GM12891 (cell line): ENCODE measurements around the gene C1GALT1C1. TPM values are rescaled to one million over a fixed set of nuclear protein-coding genes. Genes with fewer than 3 reads are reported as not detected.
"Not testable (repeated sequence)": the region's sequence is repeated elsewhere in the genome, so short reads cannot be mapped to it uniquely, and the experiment has no call there.

Experiments used
- DNase-seq: peaks from one replicate; pipeline ENCODE4 v3.0.0; 2011; ENCODE audit warnings: low spot score; ENCODE audit not compliant: insufficient read length
- FAIRE-seq: peaks from 2 replicates; lab custom pipeline; 2011; peaks lifted over from hg19 to GRCh38; lab: Jason Lieb, UNC
- PAX5 ChIP-seq: IDR thresholded peaks from 2 replicates; pipeline ENCODE4 v1.6.1; 2011; ENCODE audit warnings: low read length, moderate library complexity, mild to moderate bottlenecking; ENCODE audit not compliant: insufficient read depth, severe bottlenecking
- POLR2A ChIP-seq: IDR thresholded peaks from 2 replicates; pipeline ENCODE4 v1.6.1; 2011; ENCODE audit warnings: low read depth, low read length, control low read depth
- POLR2AphosphoS5 ChIP-seq: IDR thresholded peaks from 2 replicates; pipeline ENCODE4 v1.6.1; 2011; ENCODE audit warnings: low read depth, low read length, control low read depth
- POU2F2 ChIP-seq: IDR thresholded peaks from 2 replicates; pipeline ENCODE4 v1.6.1; 2011; ENCODE audit warnings: low read depth, mild to moderate bottlenecking, control low read depth, low read length, moderate library complexity
- SPI1 ChIP-seq: IDR thresholded peaks from 2 replicates; pipeline ENCODE4 v1.6.1; 2011; ENCODE audit warnings: low read depth, low read length, control low read depth
- TAF1 ChIP-seq: IDR thresholded peaks from 2 replicates; pipeline ENCODE4 v1.6.1; 2011; ENCODE audit warnings: low read depth, low read length, control low read depth
- polyA plus RNA-seq: library from polyadenylated mRNA; unstranded; fragments of >200 nt; gene quantifications from one replicate; pipeline ENCODE4 v1.2.1, GENCODE V29; 2012; ENCODE audit warnings: low read depth, missing spikeins, inconsistent platforms; ENCODE audit not compliant: missing spikeins

Gene C1GALT1C1
- 11.6 TPM for polyA plus RNA-seq

- TF ChIP-seq POLR2AphosphoS5 (0 out of 2 replicates have a peak, but pooled peaks have one; percentile 52), TAF1 (no peak; the same call in 1 of the 2 replicates), POLR2A (peak; percentile 41)
- DNase-seq = peak; percentile 53
- peak; percentile 98 for FAIRE-seq
Measured at GRCh38 chrX:120629667-120630537, at the start of gene C1GALT1C1. C1GALT1C1 (minus strand) TSS chrX:120630054; CDS start chrX:120627166, 2,888 bp downstream.

- DNase-seq (no peak), FAIRE-seq (no peak)
- TF ChIP-seq PAX5 = no peak
- TF ChIP-seq POU2F2 = no peak
- TF ChIP-seq SPI1 = no peak
- no peak for TF ChIP-seq POLR2A
- TF ChIP-seq TAF1 = no peak
- TF ChIP-seq POLR2AphosphoS5 = no peak
Measured at GRCh38 chrX:120677004-120677652, 47.3 kb upstream of the C1GALT1C1 start.

- FAIRE-seq (no peak), DNase-seq (no peak)
- TF ChIP-seq POU2F2 (no peak), TAF1 (no peak), SPI1 (no peak), POLR2A (no peak), PAX5 (no peak), POLR2AphosphoS5 (no peak)
Measured at GRCh38 chrX:120672841-120673530, 43.1 kb upstream of the C1GALT1C1 start.

- no peak for FAIRE-seq
- DNase-seq = no peak
- TF ChIP-seq SPI1 (no peak), POLR2AphosphoS5 (no peak), POU2F2 (no peak), POLR2A (no peak), TAF1 (no peak), PAX5 (no peak)
Measured at GRCh38 chrX:120672389-120672788, 42.5 kb upstream of the C1GALT1C1 start.

- DNase-seq (no peak), FAIRE-seq (no peak)
- TF ChIP-seq POU2F2 (no peak), POLR2AphosphoS5 (no peak), SPI1 (no peak), TAF1 (no peak), POLR2A (no peak), PAX5 (no peak)
Measured at GRCh38 chrX:120671963-120672362, 42.1 kb upstream of the C1GALT1C1 start.

- TF ChIP-seq TAF1 (no peak), SPI1 (no peak), POLR2AphosphoS5 (no peak)
- no peak for DNase-seq
- no peak for FAIRE-seq
Measured at GRCh38 chrX:120668357-120668756, 38.5 kb upstream of the C1GALT1C1 start.

- FAIRE-seq, DNase-seq: not testable (repeated sequence)
Measured at GRCh38 chrX:120664535-120664934, 34.7 kb upstream of the C1GALT1C1 start.

- TF ChIP-seq POLR2AphosphoS5 = no peak
- no peak for TF ChIP-seq POU2F2
- no peak for TF ChIP-seq POLR2A
- TF ChIP-seq TAF1 = no peak
- no peak for TF ChIP-seq PAX5
- no peak for TF ChIP-seq SPI1
- DNase-seq (no peak), FAIRE-seq (no peak)
Measured at GRCh38 chrX:120664081-120664480, 34.2 kb upstream of the C1GALT1C1 start.

- TF ChIP-seq POU2F2 = no peak
- TF ChIP-seq TAF1 = no peak
- TF ChIP-seq SPI1 = no peak
- no peak for TF ChIP-seq POLR2AphosphoS5
- no peak for TF ChIP-seq POLR2A
- no peak for TF ChIP-seq PAX5
- DNase-seq (no peak), FAIRE-seq (no peak)
Measured at GRCh38 chrX:120662662-120663061, 32.8 kb upstream of the C1GALT1C1 start.

- TF ChIP-seq POLR2AphosphoS5 (no peak), PAX5 (no peak), SPI1 (no peak), POU2F2 (no peak), TAF1 (no peak), POLR2A (no peak)
- DNase-seq (no peak), FAIRE-seq (no peak)
Measured at GRCh38 chrX:120660637-120661036, 30.8 kb upstream of the C1GALT1C1 start.
